GM12875 (cell line): ENCODE data around the gene PAQR7.
A peak's percentile ranks its signal among the peaks of the same experiment; 100 is the strongest.

Experiments used
- H3K4me3 ChIP-seq: one replicate; pipeline ENCODE4 v1.5.1; 2011; ENCODE audit warnings: low read depth, low read length, control low read depth
- TF ChIP-seq, protein P1 (sequence below): IDR thresholded peaks from 2 replicates; pipeline ENCODE4 v1.5.1; 2011; ENCODE audit warnings: low read depth, mild to moderate bottlenecking, control low read depth, inconsistent platforms, low read length, moderate library complexity, borderline replicate concordance; ENCODE audit not compliant: insufficient read depth

The PAQR7 gene

DNA sequence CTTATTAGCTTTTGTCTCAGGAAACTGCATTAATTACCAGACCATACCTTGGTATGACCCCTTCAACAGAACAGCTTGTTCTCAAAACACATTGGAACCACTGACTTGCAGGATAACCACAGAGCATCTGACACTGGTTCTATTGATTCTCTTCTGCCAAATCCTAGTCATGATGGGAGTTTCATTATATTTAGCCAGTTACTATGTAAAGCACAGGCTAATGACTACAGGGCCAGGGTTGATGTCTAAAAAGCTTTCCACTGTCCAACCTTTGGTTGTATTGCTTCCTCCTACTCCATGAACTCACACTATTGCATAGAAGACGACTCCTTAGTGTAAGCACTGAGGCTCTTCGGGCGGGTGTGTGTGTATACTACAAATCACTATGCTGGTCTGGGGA is 27.0 kb upstream of the PAQR7 start:
- H3K4me3 ChIP-seq = no peak overlapping the region
- TF ChIP-seq, protein P1, sequence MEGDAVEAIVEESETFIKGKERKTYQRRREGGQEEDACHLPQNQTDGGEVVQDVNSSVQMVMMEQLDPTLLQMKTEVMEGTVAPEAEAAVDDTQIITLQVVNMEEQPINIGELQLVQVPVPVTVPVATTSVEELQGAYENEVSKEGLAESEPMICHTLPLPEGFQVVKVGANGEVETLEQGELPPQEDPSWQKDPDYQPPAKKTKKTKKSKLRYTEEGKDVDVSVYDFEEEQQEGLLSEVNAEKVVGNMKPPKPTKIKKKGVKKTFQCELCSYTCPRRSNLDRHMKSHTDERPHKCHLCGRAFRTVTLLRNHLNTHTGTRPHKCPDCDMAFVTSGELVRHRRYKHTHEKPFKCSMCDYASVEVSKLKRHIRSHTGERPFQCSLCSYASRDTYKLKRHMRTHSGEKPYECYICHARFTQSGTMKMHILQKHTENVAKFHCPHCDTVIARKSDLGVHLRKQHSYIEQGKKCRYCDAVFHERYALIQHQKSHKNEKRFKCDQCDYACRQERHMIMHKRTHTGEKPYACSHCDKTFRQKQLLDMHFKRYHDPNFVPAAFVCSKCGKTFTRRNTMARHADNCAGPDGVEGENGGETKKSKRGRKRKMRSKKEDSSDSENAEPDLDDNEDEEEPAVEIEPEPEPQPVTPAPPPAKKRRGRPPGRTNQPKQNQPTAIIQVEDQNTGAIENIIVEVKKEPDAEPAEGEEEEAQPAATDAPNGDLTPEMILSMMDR = no peak

DNA sequence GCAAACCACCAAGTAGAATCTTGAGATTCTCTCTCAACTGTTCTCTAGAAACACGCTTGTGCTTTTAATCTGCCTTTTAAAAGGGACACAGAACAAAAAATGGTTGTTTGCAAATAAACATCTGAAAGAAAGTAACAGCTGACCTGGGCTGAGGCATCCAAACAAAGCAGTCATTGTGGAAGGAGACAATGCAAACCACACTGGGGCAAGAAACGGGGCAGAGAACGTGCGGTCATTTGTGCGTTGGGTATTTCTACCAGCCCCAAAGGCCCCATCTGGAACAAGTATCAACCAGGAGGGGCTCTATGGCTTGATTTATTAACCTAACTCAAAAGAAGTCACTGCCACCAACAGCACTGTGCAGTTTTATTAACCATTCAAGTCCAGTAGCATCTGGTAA is 24.7 kb upstream of the PAQR7 start:
- H3K4me3 ChIP-seq = no peak overlapping the region
- TF ChIP-seq, protein P1 = no peak

DNA sequence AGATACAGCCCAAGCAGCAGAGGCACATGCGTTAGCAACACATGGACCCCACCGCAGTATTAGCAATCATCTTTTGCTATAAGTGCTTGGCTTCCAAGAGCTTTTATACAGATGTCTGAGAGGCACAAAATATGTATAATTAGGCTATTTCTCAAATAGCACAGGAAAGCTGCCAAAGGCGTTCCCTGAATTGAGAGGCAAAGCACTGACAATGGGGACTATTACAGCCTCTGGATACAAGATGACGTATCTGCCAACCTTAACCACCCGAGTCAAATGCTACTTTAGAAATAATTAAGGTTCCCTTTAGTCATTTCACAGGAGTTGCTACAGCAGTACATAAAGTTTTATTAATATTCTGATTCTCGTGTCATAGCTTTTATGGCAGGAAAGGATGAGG is 24.3 kb upstream of the PAQR7 start:
- TF ChIP-seq, protein P1 = no peak
- no peak overlapping the region for H3K4me3 ChIP-seq

DNA sequence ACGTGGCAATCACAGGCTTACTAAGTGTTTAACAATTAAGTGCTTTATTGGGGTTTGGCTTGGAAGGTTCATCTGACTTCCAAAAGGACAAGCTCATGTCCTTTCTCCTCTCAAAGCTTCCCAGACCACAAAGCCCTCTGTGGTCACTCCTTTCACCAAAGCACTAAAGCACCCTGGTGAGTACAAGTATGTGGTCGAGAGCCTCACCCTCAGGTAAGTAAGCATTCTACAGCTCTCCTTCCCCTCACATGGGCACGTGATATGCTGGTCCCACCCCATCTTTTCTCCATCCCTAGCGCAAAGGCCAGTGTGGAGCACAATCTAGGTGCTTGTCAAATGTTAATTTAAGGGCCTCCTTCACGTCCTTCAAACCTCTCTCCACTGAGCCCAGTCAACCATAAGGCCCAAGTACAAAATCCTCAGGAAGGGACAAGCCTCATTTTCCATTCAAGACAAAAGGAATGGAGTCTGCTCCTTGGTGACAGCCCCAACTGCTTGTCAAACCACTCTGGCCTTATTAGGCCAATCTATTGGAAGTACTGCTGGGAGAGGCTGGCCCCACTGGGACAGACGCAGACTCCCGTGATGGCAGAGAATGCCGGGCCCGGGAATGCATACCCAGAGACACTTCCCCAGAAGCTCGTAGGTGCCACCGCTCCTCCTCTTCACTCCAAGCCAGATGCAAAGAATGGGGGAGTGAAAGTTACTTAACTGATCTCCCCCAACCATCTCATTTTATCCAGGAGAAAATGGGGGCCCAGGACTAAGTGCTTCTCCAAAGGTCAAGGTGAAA is 22.9 kb upstream of the PAQR7 start:
- no peak overlapping the region for H3K4me3 ChIP-seq
- TF ChIP-seq, protein P1 = no peak

DNA sequence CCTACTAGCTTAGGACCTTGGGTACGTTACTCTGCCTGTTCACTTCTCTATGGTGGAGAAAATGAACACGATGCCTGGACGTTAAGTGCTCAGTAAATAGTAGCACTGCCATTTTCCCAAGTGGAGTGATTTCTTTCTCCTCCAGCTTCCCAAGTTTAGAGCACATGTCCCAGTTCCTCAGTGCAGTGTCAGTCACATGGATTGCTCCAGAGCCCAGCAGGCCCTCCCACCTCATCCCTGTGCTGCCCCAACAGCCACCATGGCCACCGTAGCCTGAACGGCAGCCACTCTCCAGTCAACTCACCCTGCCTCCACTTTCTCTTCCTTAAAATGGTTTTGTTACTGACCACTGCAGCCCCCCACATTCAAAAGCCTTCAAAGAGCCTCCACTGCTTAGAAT is 22.2 kb upstream of the PAQR7 start:
- TF ChIP-seq, protein P1 = no peak
- H3K4me3 ChIP-seq = no peak overlapping the region

DNA sequence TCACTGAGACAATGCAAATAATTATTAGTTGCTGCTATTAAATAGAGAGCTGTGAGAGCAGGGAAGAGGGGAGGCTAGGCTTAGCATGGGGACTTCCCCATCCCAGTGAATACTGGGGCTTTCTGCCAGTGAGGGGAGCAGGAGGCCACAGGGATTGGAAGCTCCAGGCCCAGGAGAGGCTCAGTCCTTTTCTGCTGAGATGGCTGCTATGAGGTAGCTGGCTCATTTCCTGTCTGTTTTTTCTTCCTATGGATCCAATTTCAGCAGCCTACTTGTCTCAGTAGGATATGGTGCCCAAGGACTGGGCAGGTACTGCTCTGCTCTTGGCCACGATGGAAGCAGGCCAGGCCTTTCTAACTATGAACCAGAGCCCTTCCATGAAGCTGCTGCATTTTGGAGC is 20.8 kb upstream of the PAQR7 start:
- H3K4me3 ChIP-seq = no peak overlapping the region
- TF ChIP-seq, protein P1 = no peak

DNA sequence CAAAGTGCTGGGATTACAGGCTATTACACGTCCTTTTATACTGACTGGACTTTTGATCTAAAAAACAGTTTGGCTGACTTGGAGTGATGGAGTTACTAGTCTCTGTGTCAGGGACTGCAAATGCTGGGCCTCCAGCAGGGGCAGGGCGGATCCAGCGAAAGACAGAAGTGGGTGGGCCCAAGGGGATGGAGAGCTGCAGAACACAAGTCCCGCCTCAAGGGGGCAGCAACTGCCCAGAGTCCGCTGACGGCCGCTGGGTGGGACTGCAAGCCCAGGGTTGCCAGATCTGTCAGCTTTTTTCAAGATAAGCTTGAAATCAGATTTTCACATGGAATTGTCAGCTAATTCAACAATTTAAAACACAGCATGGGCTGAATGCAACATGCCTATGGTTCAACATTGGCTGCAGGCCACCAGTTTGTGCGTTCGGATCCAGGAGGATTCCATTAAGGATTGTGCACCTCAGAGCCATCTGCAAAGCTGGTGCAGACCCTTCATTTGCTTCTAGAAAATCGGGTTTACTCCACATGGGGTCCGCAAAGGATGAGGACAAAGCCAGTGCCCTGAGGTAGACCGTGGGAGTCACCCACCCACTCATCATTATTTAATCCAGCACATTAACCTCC is 20.0 kb upstream of the PAQR7 start:
- no peak overlapping the region for H3K4me3 ChIP-seq
- TF ChIP-seq, protein P1 = peak; percentile 95
